ENCODE data around the gene CDC42EP1. TPM values are rescaled to one million over a fixed set of nuclear protein-coding genes. Genes with fewer than 3 reads are reported as not detected.
"Not testable (repeated sequence)": the region's sequence is repeated elsewhere in the genome, so short reads cannot be mapped to it uniquely, and the experiment has no call there.

CDC42EP1 gene
- total and polyA plus RNA-seq, 7 donors: 14.6 to 64.1 (median 24.6) TPM

GRCh38 chr22:37533995-37534394, 26.3 kb upstream of the CDC42EP1 start:
- TF ChIP-seq, protein P1, sequence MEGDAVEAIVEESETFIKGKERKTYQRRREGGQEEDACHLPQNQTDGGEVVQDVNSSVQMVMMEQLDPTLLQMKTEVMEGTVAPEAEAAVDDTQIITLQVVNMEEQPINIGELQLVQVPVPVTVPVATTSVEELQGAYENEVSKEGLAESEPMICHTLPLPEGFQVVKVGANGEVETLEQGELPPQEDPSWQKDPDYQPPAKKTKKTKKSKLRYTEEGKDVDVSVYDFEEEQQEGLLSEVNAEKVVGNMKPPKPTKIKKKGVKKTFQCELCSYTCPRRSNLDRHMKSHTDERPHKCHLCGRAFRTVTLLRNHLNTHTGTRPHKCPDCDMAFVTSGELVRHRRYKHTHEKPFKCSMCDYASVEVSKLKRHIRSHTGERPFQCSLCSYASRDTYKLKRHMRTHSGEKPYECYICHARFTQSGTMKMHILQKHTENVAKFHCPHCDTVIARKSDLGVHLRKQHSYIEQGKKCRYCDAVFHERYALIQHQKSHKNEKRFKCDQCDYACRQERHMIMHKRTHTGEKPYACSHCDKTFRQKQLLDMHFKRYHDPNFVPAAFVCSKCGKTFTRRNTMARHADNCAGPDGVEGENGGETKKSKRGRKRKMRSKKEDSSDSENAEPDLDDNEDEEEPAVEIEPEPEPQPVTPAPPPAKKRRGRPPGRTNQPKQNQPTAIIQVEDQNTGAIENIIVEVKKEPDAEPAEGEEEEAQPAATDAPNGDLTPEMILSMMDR (IDR thresholded peaks at IDR 0.05): no peak
- no peak for TF ChIP-seq POLR2AphosphoS5 (IDR thresholded peaks at IDR 0.05)
- no peak for TF ChIP-seq EP300 (IDR thresholded peaks at IDR 0.05)
- no peak for TF ChIP-seq POLR2A (IDR thresholded peaks at IDR 0.05)
- intact Hi-C loops (cut with DNase I): no loop called here
- 2 to 21% methylated on average over 9 of the region's 9 CpGs for WGBS, 2 donors

DNA sequence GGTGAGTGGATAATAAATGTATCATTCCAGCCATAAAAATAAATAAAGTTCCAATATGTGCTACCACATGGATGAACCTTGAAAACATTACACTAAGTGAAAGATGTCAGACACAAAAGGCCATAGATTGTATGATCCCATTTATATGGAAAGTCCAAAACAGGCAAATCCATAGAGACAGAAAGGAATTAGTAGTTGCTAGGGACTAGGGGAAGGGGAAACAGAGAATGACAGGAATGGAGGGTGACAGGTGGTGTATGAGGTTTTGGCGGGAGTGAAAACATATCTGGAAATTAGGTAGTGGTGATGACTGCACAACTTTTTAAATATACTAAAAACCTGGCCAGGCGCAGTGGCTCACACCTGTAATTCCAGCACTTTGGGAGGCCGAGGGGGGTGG, 25.8 kb upstream of the CDC42EP1 start:
- intact Hi-C loops (cut with DNase I): no loop called here
- H3K36me3 ChIP-seq: no peaks in the 10 kb centered on the region
- H3K27me3 ChIP-seq: peaks cover 0 to under 1% (median 0%) of the 10 kb centered on the region in 3 donors
- no peak overlapping the region for H3K4me3 ChIP-seq
- H3K4me1 ChIP-seq: peaks cover 0 to 10% (median 9%) of the 10 kb centered on the region in 4 donors
- TF ChIP-seq, protein P1 (IDR thresholded peaks at IDR 0.05): no peak
- no peak for TF ChIP-seq POLR2AphosphoS5 (IDR thresholded peaks at IDR 0.05)
- TF ChIP-seq EP300 (IDR thresholded peaks at IDR 0.05): no peak
- no peak for TF ChIP-seq POLR2A (IDR thresholded peaks at IDR 0.05)
- H3K9me3 ChIP-seq: no peaks in the 10 kb centered on the region
- 88 to 89% methylated on average over 3 of the region's 3 CpGs for WGBS, 2 donors
- no peak overlapping the region for H3K27ac ChIP-seq
- DNase-seq: no peak

More at GRCh38 chr22:37533995-37534394, 26.3 kb upstream of the CDC42EP1 start:
- Histone ChIP-seq H3K36me3 (no peaks in the 10 kb centered on the region), H3K9me3 (no peaks in the 10 kb centered on the region), H3K27ac (no peak overlapping the region), H3K27me3 (no peaks in the 10 kb centered on the region), H3K4me3 (no peak overlapping the region), H3K4me1 (peaks cover 0 to 7% (median 6%) of the 10 kb centered on the region in 4 donors)
- no peak for DNase-seq

- no peak for DNase-seq
- TF ChIP-seq POLR2AphosphoS5 (IDR thresholded peaks at IDR 0.05) (no peak), EP300 (IDR thresholded peaks at IDR 0.05) (no peak)
- no peak overlapping the region for H3K4me3 ChIP-seq
- H3K27ac ChIP-seq: no peak overlapping the region
- H3K27me3 ChIP-seq: peaks cover 0 to 6% (median 0%) of the 10 kb centered on the region in 3 donors
- 93 to 94% methylated on average over 6 of the region's 6 CpGs for WGBS, 2 donors
- no peaks in the 10 kb centered on the region for H3K9me3 ChIP-seq
- H3K36me3 ChIP-seq: no peaks in the 10 kb centered on the region
- intact Hi-C loops (cut with DNase I): no loop called here
- H3K4me1 ChIP-seq: peaks cover 0 to 10% (median 9%) of the 10 kb centered on the region in 4 donors
Measured at GRCh38 chr22:37535159-37535558, 25.1 kb upstream of the CDC42EP1 start.

DNA sequence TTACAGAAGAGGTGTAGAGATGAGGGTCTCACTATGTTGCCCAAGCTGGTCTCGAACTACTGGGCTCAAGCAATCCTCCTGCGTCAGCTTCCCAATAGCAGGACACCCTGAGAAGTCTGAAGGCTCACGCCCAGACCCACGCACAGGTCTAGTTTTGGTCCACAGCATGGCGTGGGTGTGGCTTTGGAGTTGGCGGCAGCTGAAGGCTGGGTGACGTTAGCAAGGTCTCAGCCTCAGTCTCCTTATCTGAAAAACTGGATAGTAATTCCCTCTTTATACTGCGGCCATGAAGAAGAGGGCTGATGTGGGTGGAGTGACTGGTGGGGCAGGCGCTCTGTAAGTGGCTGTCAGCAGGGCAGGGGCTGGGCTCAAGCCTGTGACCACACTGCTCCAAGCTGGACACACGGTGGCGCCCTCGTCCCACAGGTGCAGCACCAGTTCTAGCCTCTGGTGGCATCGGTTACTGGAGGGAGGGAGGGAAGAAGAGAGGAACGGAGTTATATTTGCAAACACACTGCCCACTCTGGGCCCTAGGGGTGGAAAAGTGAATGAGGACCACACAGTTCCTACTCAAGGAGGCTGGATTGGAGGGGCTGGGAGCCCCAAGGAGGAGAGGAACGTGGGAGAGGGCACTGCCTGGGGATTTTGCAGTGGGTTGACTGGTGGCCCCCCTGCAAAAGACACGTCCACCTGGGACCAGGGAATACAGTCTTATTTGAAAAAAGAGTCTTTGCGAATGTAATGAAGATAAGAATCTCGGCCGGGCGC, 21.5 kb upstream of the CDC42EP1 start:
- intact Hi-C loops (cut with DNase I): loop anchor here (1.0 to 2.0 kb wide), 2 partner anchors 29 to 54 kb away; no protein-coding TSS in a partner anchor
- peak; percentile 97 for DNase-seq
- TF ChIP-seq EP300 (IDR thresholded peaks at IDR 0.05): no peak
- TF ChIP-seq POLR2AphosphoS5 (IDR thresholded peaks at IDR 0.05): peak in 1 of 4 donors; percentile 17
- no peak for TF ChIP-seq POLR2A (IDR thresholded peaks at IDR 0.05)
- TF ChIP-seq, protein P1 (IDR thresholded peaks at IDR 0.05): peak; percentile 92 to 99 (median 98)
- no peaks in the 10 kb centered on the region for H3K9me3 ChIP-seq
- no peak overlapping the region for H3K4me3 ChIP-seq
- peaks cover 0 to 10% (median 9%) of the 10 kb centered on the region in 4 donors for H3K4me1 ChIP-seq
- no peaks in the 10 kb centered on the region for H3K36me3 ChIP-seq
- H3K27me3 ChIP-seq: peaks cover 0 to 6% (median 0%) of the 10 kb centered on the region in 3 donors
- peak overlapping the region in 1 of 4 donors; percentile 30 for H3K27ac ChIP-seq
- WGBS, 2 donors: 9 to 24% methylated on average over 20 of the region's 20 CpGs

GRCh38 chr22:37539790-37540189, 20.5 kb upstream of the CDC42EP1 start:
- intact Hi-C loops (cut with DNase I): loop anchor here (2.0 kb wide), 1 partner anchor 53 kb away; no protein-coding TSS in a partner anchor
- not testable (repeated sequence) for H3K9me3 ChIP-seq, H3K4me3 ChIP-seq, H3K27me3 ChIP-seq, H3K36me3 ChIP-seq, DNase-seq, H3K27ac ChIP-seq
- H3K4me1 ChIP-seq: peaks cover 0 to 13% (median 9%) of the 10 kb centered on the region in 4 donors
- 65 to 86% methylated on average over 6 of the region's 6 CpGs for WGBS, 2 donors

DNA sequence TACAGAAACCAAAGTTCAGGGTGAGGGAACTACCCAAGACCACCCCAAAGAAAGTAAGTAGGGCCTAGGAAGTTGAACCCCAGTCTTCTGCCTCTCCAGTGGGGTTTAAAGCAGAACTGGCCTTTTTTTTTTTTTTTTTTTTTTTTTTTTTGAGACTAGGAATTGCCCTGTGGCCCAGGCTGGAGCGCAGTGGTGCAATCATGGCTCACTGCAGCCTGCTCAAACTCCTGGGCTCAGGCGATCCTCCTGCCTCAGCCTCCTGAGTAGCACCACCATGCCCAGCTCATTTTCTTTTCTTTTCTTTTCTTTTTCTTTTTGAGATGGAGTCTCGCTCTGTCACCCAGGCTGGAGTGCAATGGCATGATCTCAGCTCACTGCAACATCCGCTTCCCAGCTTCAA, 17.9 kb upstream of the CDC42EP1 start:
- DNase-seq; H3K36me3 ChIP-seq; H3K27me3 ChIP-seq; intact Hi-C loops (cut with DNase I); H3K4me3 ChIP-seq; H3K9me3 ChIP-seq; H3K27ac ChIP-seq: not testable (repeated sequence)
- H3K4me1 ChIP-seq: peaks cover 0 to 39% (median 34%) of the 10 kb centered on the region in 4 donors
- WGBS, 2 donors: 95 to 96% methylated on average over 4 of the region's 4 CpGs
